ENCODE data around the gene GRIK1.

The GRIK1 gene

DNA sequence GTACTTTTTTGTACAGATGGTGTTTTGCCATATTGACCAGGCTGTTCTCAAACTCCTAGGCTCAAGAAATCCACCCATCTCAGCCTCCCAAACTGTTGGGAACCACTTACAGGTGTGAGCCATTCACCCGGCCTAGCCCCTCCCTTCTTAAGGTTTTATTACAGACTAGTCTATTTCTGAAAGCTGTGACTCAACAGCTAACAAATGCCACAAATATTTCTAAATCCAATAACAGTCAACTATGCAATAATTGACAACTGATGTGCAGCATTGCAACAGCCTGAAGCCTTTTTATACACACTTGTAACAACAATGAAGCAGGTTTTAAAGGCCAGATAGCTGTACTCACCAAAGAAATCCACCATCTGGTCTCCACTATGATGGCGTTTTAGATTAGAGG lies 51.4 kb downstream of the GRIK1 start:
- H3K4me3 ChIP-seq (ENCODE audit: low read depth, low read length): no peak overlapping the region
- TF ChIP-seq, protein P1, sequence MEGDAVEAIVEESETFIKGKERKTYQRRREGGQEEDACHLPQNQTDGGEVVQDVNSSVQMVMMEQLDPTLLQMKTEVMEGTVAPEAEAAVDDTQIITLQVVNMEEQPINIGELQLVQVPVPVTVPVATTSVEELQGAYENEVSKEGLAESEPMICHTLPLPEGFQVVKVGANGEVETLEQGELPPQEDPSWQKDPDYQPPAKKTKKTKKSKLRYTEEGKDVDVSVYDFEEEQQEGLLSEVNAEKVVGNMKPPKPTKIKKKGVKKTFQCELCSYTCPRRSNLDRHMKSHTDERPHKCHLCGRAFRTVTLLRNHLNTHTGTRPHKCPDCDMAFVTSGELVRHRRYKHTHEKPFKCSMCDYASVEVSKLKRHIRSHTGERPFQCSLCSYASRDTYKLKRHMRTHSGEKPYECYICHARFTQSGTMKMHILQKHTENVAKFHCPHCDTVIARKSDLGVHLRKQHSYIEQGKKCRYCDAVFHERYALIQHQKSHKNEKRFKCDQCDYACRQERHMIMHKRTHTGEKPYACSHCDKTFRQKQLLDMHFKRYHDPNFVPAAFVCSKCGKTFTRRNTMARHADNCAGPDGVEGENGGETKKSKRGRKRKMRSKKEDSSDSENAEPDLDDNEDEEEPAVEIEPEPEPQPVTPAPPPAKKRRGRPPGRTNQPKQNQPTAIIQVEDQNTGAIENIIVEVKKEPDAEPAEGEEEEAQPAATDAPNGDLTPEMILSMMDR (IDR thresholded peaks at IDR 0.05; ENCODE audit: low read depth, low read length): no peak

DNA sequence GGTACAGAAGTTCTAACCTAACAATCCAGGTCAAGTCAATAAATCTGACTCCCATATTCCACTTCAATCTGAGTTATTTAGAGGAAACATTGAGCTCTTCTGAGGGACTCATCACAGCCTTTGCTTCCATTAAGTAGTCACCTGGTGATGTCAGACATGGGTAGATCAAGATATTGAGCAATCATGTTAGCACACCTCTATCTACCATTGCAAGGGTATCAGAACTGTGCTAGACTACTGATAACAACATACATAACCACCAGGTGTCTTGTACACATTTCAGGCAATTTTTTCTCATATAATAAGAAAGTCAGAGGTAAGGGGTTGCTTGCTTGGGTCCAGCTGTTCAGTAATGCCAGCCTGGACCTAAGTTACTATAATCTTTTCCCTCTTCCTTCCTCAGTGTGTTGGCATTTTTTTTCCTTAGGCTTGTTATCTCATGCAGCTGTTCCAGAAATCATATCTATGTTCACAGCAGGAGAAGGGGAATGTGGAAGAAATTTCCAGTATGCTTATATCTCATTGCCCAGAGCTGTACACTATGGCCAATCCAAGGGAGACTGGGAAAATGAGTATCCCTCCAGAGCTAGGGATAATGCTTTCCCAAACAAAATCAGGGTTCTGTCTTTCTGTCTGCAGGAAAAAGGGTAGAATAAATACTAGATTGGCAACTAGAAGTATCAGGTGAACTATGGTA lies 52.3 kb downstream of the GRIK1 start:
- TF ChIP-seq, protein P1 (IDR thresholded peaks at IDR 0.05; ENCODE audit: low read depth, low read length): no peak
- no peak overlapping the region for H3K4me3 ChIP-seq (ENCODE audit: low read depth, low read length)

DNA sequence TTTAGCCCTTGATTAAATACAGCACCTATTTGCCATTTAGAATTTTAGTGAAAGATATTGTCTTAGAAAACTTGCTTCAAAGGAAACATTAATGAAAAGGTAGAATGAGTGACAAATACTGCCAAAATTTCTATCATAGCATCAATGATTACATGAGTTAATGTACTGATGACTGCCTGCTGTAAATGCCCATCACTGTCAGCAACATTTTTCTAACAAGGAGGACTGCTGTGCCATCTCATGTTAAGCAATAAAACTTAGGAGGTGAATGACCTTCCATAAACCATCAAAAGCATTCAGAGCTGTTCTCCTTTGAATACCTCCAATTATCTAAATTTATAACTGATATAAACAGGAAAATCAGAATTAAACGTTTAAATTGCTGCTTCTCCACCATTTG lies 54.3 kb downstream of the GRIK1 start:
- TF ChIP-seq, protein P1 (IDR thresholded peaks at IDR 0.05; ENCODE audit: low read depth, low read length): no peak
- H3K4me3 ChIP-seq (ENCODE audit: low read depth, low read length): no peak overlapping the region

DNA sequence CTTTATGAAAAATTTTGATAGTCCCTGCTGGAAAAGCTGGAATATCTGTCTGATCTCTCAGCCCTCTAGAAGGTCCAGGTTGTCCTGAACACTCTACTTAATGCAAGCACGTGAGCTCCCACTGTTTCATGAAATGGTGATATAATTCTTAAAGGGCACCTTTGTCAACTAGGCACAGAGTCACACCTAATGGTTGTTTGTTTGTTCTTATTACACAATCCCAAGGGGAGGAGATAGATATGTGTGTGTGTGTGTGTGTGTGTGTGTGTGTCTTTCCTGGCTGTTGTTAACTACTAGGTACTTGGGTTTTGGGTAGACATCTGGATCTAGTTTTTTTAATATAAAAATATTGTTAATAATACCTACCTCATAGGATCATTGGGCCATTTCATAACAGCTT lies 63.9 kb downstream of the GRIK1 start:
- TF ChIP-seq, protein P1 (IDR thresholded peaks at IDR 0.05; ENCODE audit: low read depth, low read length): no peak
- H3K4me3 ChIP-seq (ENCODE audit: low read depth, low read length): no peak overlapping the region

DNA sequence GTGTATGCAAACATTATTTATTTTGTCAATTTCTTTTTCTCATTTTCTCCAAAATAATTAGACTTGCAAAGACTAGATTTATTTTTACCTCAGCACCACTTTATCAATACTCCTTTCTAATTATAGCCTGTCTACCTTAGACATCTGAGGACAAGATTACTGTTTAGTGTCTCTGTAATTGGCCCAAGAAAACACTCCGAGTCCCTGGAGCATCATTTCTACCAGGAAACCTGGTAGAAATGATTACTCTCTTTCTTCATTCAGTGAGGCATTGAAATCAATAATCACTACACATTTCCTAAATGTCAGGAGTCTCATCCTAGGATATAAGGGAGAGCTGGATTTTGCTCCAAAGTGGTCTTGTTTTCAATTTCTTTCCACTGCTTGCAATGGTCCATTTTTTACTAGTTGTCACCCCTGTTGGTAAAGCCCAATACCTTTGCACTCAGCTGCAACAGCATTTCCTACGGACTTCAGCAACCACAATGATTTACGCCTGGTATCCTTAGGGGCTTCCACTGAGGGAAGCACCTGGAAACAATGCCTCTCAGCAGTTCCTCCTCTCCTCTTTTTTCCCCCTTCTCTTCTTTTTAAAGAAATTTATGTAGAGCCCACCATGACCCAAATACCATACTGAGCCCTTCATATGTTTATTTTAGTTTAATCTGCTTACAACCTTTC lies 64.6 kb downstream of the GRIK1 start:
- no peak overlapping the region for H3K4me3 ChIP-seq (ENCODE audit: low read depth, low read length)
- TF ChIP-seq, protein P1 (IDR thresholded peaks at IDR 0.05; ENCODE audit: low read depth, low read length): no peak

DNA sequence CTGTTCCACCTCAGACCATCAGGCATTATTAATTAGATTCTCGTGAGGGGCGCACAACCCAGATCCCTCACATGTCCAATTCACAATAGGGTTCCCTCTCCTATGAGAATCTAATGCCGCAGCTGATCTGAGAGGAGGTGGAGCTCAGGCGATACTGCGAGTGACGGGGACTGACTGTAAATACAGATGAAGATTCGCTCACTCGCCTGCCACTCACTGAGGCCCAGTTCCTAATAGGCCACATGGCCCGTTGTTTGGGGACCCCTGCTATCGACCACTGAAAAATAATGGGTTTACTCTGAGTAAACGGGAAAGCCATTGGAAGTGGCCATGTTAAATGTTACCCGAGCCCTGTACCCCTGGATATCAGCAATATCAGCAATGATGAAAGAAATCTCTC lies 65.9 kb downstream of the GRIK1 start:
- H3K4me3 ChIP-seq (ENCODE audit: low read depth, low read length): no peak overlapping the region
- TF ChIP-seq, protein P1 (IDR thresholded peaks at IDR 0.05; ENCODE audit: low read depth, low read length): no peak

DNA sequence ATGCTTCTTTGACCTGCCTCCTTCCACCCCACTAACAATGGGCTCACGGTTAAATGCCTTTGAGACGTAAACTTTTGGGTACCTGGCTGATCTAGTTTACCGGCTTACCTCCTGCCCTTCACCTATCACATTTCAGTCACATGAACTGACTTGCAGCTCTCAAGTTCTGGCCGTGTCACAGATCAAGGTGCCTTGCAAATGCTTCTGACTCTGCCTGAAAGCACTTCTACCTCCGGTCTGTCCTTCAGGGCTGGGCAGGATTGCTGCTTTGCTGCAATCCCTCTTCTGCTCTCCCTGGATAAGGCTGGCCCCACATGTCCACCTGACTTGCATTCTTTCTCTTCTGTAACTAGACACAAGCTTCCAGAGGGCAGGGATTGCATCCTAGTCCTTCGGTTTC lies 69.0 kb downstream of the GRIK1 start:
- TF ChIP-seq, protein P1 (IDR thresholded peaks at IDR 0.05; ENCODE audit: low read depth, low read length): no peak
- H3K4me3 ChIP-seq (ENCODE audit: low read depth, low read length): no peak overlapping the region

Data from WI38 (cell line).